Kidney (tissue), 14 donors: ENCODE measurements around the gene LMX1B. TPM values are rescaled to one million over a fixed set of nuclear protein-coding genes. Genes with fewer than 3 reads are reported as not detected.
"Not testable (repeated sequence)": the region's sequence is repeated elsewhere in the genome, so short reads cannot be mapped to it uniquely, and the experiment has no call there.

ENCODE experiments used
- DNase-seq, 5 donors: peaks; one replicate each; pipeline ENCODE4 v3.0.0-alpha.2; 2013 to 2020
- FAIRE-seq: peaks from 2 replicates; lab custom pipeline; 2012; peaks lifted over from hg19 to GRCh38; lab: Jason Lieb, UNC
- H3K27ac ChIP-seq, 2 donors: one replicate each; pipeline ENCODE4 v1.7.0; 2013; ENCODE audit warnings: low read depth in 2 of 2, low read length in 2 of 2, inconsistent platforms in 1 of 2
- H3K27me3 ChIP-seq: one replicate; pipeline ENCODE4 v1.7.1; 2013; ENCODE audit warnings: low read length, inconsistent platforms; ENCODE audit not compliant: control insufficient read depth, insufficient read depth
- H3K36me3 ChIP-seq, 3 donors: one replicate each; pipeline versions ENCODE4 v1.7.0 to v1.7.1; 2013; ENCODE audit warnings: low read length in 3 of 3, control low read depth in 1 of 3, inconsistent platforms in 1 of 3; ENCODE audit not compliant: insufficient read depth in 3 of 3, control insufficient read depth in 2 of 3
- H3K4me1 ChIP-seq, 3 donors: one replicate each; pipeline versions ENCODE4 v1.7.0 to v1.7.1; 2013; ENCODE audit warnings: low read length in 3 of 3, inconsistent platforms in 1 of 3, low read depth in 1 of 3; ENCODE audit not compliant: control insufficient read depth in 2 of 3, insufficient read depth in 2 of 3
- H3K4me3 ChIP-seq, 3 donors: one replicate each; pipeline versions ENCODE4 v1.7.0 to v1.8.1; 2013; ENCODE audit warnings: low read length in 3 of 3, control low read depth in 1 of 3, inconsistent platforms in 1 of 3
- H3K9ac ChIP-seq, 3 donors: one replicate each; pipeline versions ENCODE4 v1.7.0 to v1.7.1; 2013; ENCODE audit warnings: low read length in 3 of 3, control low read depth in 1 of 3, inconsistent platforms in 1 of 3
- H3K9me3 ChIP-seq, 3 donors: one replicate each; pipeline versions ENCODE4 v1.7.0 to v1.7.1; 2013; ENCODE audit warnings: low read length in 3 of 3, control low read depth in 1 of 3, inconsistent platforms in 1 of 3; ENCODE audit not compliant: control insufficient read depth in 2 of 3, insufficient read depth in 1 of 3
- CTCF ChIP-seq: IDR thresholded peaks from 3 replicates; pipeline ENCODE4 v1.5.1; 2012; ENCODE audit warnings: mild to moderate bottlenecking, moderate library complexity, borderline replicate concordance; ENCODE audit not compliant: insufficient read depth; ENCODE audit errors: extremely low read depth
- intact Hi-C: fragments of 100-400 bp; cut with DNase I; formaldehyde crosslinking; loops from one replicate; pipeline ENCODE4 v1.11.1; 2022
- polyA plus RNA-seq: library from polyadenylated mRNA; stranded (reverse); fragments of 350-450 nt; fragmentation: Illumina TruSeq; extraction: RNeasy Lipid Tissue Mini Kit (QIAGEN cat#74804); gene quantifications from one replicate; pipeline ENCODE4 v1.2.3, GENCODE V29; 2014; ENCODE audit warnings: low read depth, low replicate concordance; ENCODE audit not compliant: insufficient read depth
- total RNA-seq: library from RNA; stranded (reverse); fragmentation: NEBNext Ultra II Directional; extraction: Animal tissue kit (Norgen Biotek cat#: 25700); gene quantifications from one replicate; pipeline ENCODE4 v1.2.1, GENCODE V29; 2021
- donor health status: control.
- donor health status: control.
- donor health status: control.
- donor health status: control.
- donor health status: control.
- donor health status: DM: yes; HTN: yes; CAD: no.
- donor health status: Normal renal cell carcinoma (clear cell type).

Gene LMX1B
- total and polyA plus RNA-seq, 2 donors from 2014 or later: 0.57 to 2.6 TPM

- TF ChIP-seq CTCF: no peak
- intact Hi-C loops: no loop called here
- H3K9me3 ChIP-seq: no peaks in the 10 kb centered on the region
- H3K27ac ChIP-seq: no peak overlapping the region
- no peaks in the 10 kb centered on the region for H3K27me3 ChIP-seq
- FAIRE-seq: no peak
- H3K36me3 ChIP-seq: no peaks in the 10 kb centered on the region
- H3K4me3 ChIP-seq: no peak overlapping the region
- no peaks in the 10 kb centered on the region for H3K4me1 ChIP-seq
- no peak overlapping the region for H3K9ac ChIP-seq
- no peak for DNase-seq
Observed at GRCh38 chr9:126565336-126566128, 48.2 kb upstream of the LMX1B start.

GRCh38 chr9:126569036-126569435, 44.7 kb upstream of the LMX1B start:
- Histone ChIP-seq H3K4me3 (no peak overlapping the region), H3K9me3 (no peaks in the 10 kb centered on the region), H3K9ac (no peak overlapping the region), H3K27me3 (no peaks in the 10 kb centered on the region), H3K36me3 (no peaks in the 10 kb centered on the region), H3K4me1 (no peaks in the 10 kb centered on the region), H3K27ac (no peak overlapping the region)
- no peak for DNase-seq
- intact Hi-C loops: no loop called here
- no peak for FAIRE-seq
- TF ChIP-seq CTCF: no peak

GRCh38 chr9:126578029-126578428, 35.7 kb upstream of the LMX1B start:
- Histone ChIP-seq H3K9ac (no peak overlapping the region), H3K4me1 (no peaks in the 10 kb centered on the region), H3K27ac (no peak overlapping the region), H3K4me3 (no peak overlapping the region), H3K9me3 (no peaks in the 10 kb centered on the region), H3K36me3 (no peaks in the 10 kb centered on the region), H3K27me3 (no peaks in the 10 kb centered on the region)
- no peak for DNase-seq
- intact Hi-C loops: no loop called here
- no peak for FAIRE-seq
- no peak for TF ChIP-seq CTCF

GRCh38 chr9:126580319-126580718, 33.4 kb upstream of the LMX1B start:
- H3K4me1 ChIP-seq, H3K27ac ChIP-seq, H3K27me3 ChIP-seq, H3K9me3 ChIP-seq, DNase-seq, intact Hi-C loops, FAIRE-seq, H3K4me3 ChIP-seq, H3K36me3 ChIP-seq, H3K9ac ChIP-seq: not testable (repeated sequence)
